Activated CD8-positive, alpha-beta T cell treated with anti-CD3 and anti-CD28 coated beads for 36 hours (primary cell): ENCODE measurements around the gene P2RX3. TPM values are rescaled to one million over a fixed set of nuclear protein-coding genes. Genes with fewer than 3 reads are reported as not detected.

Experiments used
- ATAC-seq: fragments of 200-7000 bp; cut with Tn5 transposase; one replicate; pipeline ENCODE4 v1.10.0; 2021; ENCODE audit warnings: mild to moderate bottlenecking, moderate library complexity
- CTCF ChIA-PET: fragments of 350-600 bp; sonication (Branson Sonifier 250); formaldehyde crosslinking; loops from one replicate; lab custom pipeline; 2021; ENCODE audit warnings: antibody characterized with exemption; lab: Charles Lee
- POLR2A ChIA-PET: fragments of 350-600 bp; sonication (Branson Sonifier 250); formaldehyde crosslinking; loops from one replicate; lab custom pipeline; 2021; ENCODE audit warnings: antibody characterized with exemption; lab: Charles Lee
- DNase-seq: peaks from one replicate; pipeline ENCODE4 v3.0.0-alpha.2; 2020
- H3K27ac Mint-ChIP-seq: one replicate; pipeline ENCODE4 v1.8.0; 2021; ENCODE audit warnings: mild to moderate bottlenecking, mixed read lengths
- H3K27me3 Mint-ChIP-seq: one replicate; pipeline ENCODE4 v1.8.0; 2021; ENCODE audit warnings: mixed read lengths
- H3K36me3 Mint-ChIP-seq: one replicate; pipeline ENCODE4 v1.8.0; 2021; ENCODE audit warnings: low read depth, mixed read lengths
- H3K4me1 Mint-ChIP-seq: one replicate; pipeline ENCODE4 v1.8.0; 2021; ENCODE audit warnings: low read depth, mixed read lengths
- H3K4me3 Mint-ChIP-seq: one replicate; pipeline ENCODE4 v1.8.0; 2021; ENCODE audit warnings: mild to moderate bottlenecking, moderate library complexity, mixed read lengths
- H3K9me3 Mint-ChIP-seq: one replicate; pipeline ENCODE4 v1.8.0; 2021; ENCODE audit warnings: mixed read lengths
- intact Hi-C: fragments of 100-400 bp; cut with micrococcal nuclease; formaldehyde crosslinking; loops from one replicate; pipeline ENCODE4 v1.10.0; 2022
- total RNA-seq, 2 experiments: library from RNA; stranded (reverse); gene quantifications; one replicate each; pipeline ENCODE4 v1.2.3, GENCODE V29; 2021
- TF ChIP-seq, protein P1 (sequence below): fragments of 200-600 bp; IDR thresholded peaks from one replicate; pipeline ENCODE4 v1.8.0; 2022; ENCODE audit warnings: antibody characterized with exemption, mild to moderate bottlenecking

Gene P2RX3
- total RNA-seq, 2 experiments from 2014 or later, result not detected

DNA sequence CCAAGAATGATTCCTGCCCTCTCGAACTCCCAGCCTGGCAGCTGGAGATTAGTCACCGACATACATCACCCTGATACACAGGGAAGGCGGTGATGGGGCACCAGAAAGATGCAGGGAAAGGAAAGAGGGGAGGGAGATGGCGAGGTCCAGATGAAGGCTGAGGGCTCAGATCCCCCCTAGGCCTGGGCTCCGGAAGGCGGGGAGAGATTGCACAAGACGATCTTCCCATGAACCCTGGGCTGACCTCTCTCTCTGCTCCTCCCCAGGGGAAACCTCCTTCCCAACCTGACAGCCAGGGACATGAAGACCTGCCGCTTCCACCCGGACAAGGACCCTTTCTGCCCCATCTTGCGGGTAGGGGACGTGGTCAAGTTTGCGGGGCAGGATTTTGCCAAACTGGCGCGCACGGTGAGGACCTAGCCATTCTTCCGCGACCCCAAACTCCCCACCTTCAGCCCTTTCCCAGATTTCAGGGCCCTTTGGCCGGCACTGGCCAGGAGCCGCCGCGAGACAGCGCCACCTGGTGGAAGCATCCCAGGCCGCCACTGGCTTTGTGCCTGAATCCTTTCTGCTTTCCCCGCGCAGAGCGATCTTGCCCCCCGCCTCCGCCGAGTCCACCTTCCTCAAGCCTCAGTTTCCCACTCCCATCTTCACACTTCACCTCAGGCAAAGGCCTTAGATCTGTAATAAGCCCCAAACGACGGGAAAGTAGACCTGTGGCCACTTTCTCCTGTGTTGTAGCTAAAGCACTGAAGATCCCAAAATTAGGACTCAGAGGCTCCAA lies 11.5 kb downstream of the P2RX3 start:
- intact Hi-C loops, result loop anchor here (5.0 kb wide), 2 partner anchors 128 to 288 kb away; no protein-coding TSS in a partner anchor
- ATAC-seq, result peak; percentile 68
- peak; percentile 75 for DNase-seq
- H3K27me3 Mint-ChIP-seq, result peaks cover 9% of the 10 kb centered on the region
- no peak overlapping the region for H3K27ac Mint-ChIP-seq
- peaks cover 6% of the 10 kb centered on the region for H3K4me1 Mint-ChIP-seq
- CTCF ChIA-PET, result interaction anchor here (0.7 to 10.8 kb wide), 20 partner anchors 8 to 291 kb away, joined by 3 to 117 read pairs (median 3); partner anchors contain the start of genes P2RX3 and PRG3
- TF ChIP-seq, protein P1, sequence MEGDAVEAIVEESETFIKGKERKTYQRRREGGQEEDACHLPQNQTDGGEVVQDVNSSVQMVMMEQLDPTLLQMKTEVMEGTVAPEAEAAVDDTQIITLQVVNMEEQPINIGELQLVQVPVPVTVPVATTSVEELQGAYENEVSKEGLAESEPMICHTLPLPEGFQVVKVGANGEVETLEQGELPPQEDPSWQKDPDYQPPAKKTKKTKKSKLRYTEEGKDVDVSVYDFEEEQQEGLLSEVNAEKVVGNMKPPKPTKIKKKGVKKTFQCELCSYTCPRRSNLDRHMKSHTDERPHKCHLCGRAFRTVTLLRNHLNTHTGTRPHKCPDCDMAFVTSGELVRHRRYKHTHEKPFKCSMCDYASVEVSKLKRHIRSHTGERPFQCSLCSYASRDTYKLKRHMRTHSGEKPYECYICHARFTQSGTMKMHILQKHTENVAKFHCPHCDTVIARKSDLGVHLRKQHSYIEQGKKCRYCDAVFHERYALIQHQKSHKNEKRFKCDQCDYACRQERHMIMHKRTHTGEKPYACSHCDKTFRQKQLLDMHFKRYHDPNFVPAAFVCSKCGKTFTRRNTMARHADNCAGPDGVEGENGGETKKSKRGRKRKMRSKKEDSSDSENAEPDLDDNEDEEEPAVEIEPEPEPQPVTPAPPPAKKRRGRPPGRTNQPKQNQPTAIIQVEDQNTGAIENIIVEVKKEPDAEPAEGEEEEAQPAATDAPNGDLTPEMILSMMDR, result peak; percentile 92
- H3K36me3 Mint-ChIP-seq, result peaks cover 2% of the 10 kb centered on the region
- no peak overlapping the region for H3K4me3 Mint-ChIP-seq
- POLR2A ChIA-PET, result no interaction called here
- H3K9me3 Mint-ChIP-seq, result peaks cover 2% of the 10 kb centered on the region

DNA sequence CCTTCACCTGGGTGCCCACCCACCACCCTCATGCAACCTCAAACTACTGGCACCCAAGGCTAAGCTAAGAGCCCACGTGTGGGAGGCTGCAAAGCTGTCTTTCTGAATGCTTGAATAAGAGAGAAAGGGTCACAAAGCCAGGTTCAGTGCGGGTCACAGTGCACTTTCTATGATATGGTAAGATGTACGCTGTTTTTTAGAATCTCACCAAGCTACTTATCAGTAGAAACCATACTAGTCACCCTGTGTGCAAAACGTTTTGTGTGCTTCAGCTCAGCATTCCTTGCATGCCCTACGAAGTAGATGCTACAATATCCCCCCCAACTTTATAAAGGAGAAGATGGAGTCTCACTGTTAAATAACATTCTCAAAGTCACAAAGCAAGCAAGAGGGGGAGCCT lies 14.9 kb downstream of the P2RX3 start:
- H3K4me1 Mint-ChIP-seq, result peaks cover 3% of the 10 kb centered on the region
- peaks cover 2% of the 10 kb centered on the region for H3K9me3 Mint-ChIP-seq
- H3K4me3 Mint-ChIP-seq, result no peak overlapping the region
- no peak overlapping the region for H3K27ac Mint-ChIP-seq
- ChIA-PET POLR2A (interaction anchor here (1.2 to 1.4 kb wide), 2 partner anchors 44 to 129 kb away, joined by 3 to 4 read pairs; no protein-coding TSS in a partner anchor), CTCF (interaction anchor here (0.6 to 10.8 kb wide), 11 partner anchors 8 to 291 kb away, joined by 3 to 117 read pairs (median 4); no protein-coding TSS in a partner anchor)
- H3K27me3 Mint-ChIP-seq, result peaks cover 14% of the 10 kb centered on the region
- no peak for ATAC-seq
- peaks cover 2% of the 10 kb centered on the region for H3K36me3 Mint-ChIP-seq
- TF ChIP-seq, protein P1, result no peak
- no peak for DNase-seq
- intact Hi-C loops, result no loop called here

DNA sequence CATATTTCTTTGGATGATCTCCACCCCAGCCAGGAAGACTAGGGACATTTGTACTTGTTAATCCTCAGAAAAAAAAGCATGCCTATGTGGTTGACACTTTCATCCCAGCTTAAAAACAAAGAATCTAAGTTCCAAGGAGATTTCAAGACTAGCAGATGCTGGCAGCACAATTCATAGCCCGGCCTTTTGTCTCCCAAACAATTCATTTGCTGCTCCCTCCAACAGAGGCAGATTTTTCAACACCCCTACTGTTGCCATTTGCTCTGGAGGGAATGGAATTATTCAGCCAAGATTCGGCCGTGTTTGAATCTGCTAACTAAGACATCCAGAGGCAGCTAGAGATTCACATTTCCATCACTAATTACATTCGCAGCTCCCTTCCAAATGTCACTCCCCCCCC lies 15.3 kb downstream of the P2RX3 start:
- no peak overlapping the region for H3K27ac Mint-ChIP-seq
- intact Hi-C loops, result no loop called here
- TF ChIP-seq, protein P1, result no peak
- ATAC-seq (no peak), DNase-seq (no peak)
- H3K4me3 Mint-ChIP-seq, result no peak overlapping the region
- ChIA-PET POLR2A (interaction anchor here (1.2 to 1.4 kb wide), 2 partner anchors 43 to 129 kb away, joined by 3 to 4 read pairs; no protein-coding TSS in a partner anchor), CTCF (interaction anchor here (0.6 to 10.8 kb wide), 8 partner anchors 7 to 290 kb away, joined by 3 to 117 read pairs (median 4); no protein-coding TSS in a partner anchor)
- peaks cover 2% of the 10 kb centered on the region for H3K9me3 Mint-ChIP-seq
- H3K4me1 Mint-ChIP-seq, result peaks cover 3% of the 10 kb centered on the region
- peaks cover 14% of the 10 kb centered on the region for H3K27me3 Mint-ChIP-seq
- peaks cover 2% of the 10 kb centered on the region for H3K36me3 Mint-ChIP-seq

DNA sequence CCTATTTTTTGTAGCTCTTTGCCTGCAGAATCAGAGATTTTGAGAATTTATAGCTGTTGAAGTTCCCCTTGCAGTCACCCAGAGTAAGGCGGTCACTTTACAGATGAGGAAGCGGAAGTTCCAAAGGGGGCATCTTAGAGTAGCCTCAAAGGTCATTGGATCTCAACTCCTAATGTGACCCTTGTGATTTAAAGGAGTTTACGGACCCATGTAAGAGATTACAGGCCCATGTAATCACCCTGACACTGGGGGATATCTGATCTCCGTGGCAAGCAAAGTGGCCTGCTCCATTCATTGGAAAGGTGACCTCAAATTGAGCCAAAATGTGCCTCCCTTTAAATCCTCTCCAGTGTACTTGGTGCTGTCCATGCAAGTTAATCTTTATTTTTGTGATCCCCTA lies 15.7 kb downstream of the P2RX3 start:
- Mint-ChIP-seq H3K4me3 (no peak overlapping the region), H3K4me1 (peaks cover 3% of the 10 kb centered on the region), H3K36me3 (peaks cover 2% of the 10 kb centered on the region), H3K27me3 (peaks cover 14% of the 10 kb centered on the region), H3K9me3 (peaks cover 2% of the 10 kb centered on the region), H3K27ac (no peak overlapping the region)
- POLR2A ChIA-PET, result no interaction called here
- TF ChIP-seq, protein P1, result no peak
- CTCF ChIA-PET, result interaction anchor here (1.5 to 10.8 kb wide), 4 partner anchors 26 to 140 kb away, joined by 4 to 117 read pairs (median 12); no protein-coding TSS in a partner anchor
- intact Hi-C loops, result no loop called here
- no peak for DNase-seq
- ATAC-seq, result no peak

DNA sequence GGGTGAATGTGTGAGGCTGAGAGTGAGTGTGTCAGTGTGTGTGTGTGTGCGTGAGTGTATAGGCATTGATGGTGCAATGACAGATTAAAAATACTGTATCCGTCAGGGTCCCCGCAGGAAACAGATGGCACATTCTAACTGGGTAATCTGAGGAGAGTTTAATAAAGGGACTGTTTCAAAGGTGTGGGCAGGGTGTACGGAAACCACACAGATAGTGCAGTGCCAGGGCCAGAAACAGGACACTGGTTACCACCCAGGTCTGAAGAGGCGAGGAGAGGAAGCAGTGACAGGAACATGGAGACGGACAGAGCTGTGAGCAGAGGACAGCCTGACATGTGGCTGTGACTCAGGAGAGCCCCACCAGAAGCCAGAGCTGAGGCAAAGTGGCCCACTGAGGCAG lies 16.5 kb downstream of the P2RX3 start:
- ChIA-PET POLR2A (no interaction called here), CTCF (interaction anchor here (2.4 to 2.9 kb wide), 2 partner anchors 9 to 103 kb away, joined by 7 to 11 read pairs; no protein-coding TSS in a partner anchor)
- DNase-seq, result no peak
- Mint-ChIP-seq H3K27ac (no peak overlapping the region), H3K4me3 (no peak overlapping the region), H3K4me1 (peaks cover 3% of the 10 kb centered on the region), H3K36me3 (peaks cover 2% of the 10 kb centered on the region), H3K9me3 (peaks cover 2% of the 10 kb centered on the region), H3K27me3 (peaks cover 14% of the 10 kb centered on the region)
- intact Hi-C loops, result no loop called here
- TF ChIP-seq, protein P1, result no peak
- ATAC-seq, result no peak
